Measurements from ENCODE around the gene SRSF3.
"Not testable (repeated sequence)": the region's sequence is repeated elsewhere in the genome, so short reads cannot be mapped to it uniquely, and the experiment has no call there.

The SRSF3 gene

DNA sequence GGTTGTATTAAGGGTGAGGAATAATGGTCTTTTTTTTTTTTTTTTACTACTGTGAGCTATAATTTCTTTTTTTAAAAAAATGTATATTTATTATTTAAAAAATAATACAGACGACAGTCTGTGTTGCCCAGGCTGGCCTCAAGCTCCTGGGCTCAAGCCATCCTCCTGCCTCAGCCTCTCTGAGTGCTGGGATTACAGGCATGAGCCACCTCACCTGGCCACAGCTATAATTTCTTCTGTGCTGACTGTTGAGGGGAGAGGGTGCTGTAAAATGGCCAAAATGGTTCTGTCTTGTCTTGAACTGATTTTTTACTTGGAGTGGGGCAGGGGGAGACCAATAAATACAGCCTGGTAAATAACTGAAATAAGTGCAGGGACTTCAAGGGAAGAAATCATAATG is 3.6 kb downstream of the SRSF3 start:
- Histone ChIP-seq H3K27me3 (no peaks in the 10 kb centered on the region), H3K4me3 (peak overlapping the region; percentile 61 to 62), H3K36me3 (peaks cover 58 to 63% (median 62%) of the 10 kb centered on the region in 3 donors), H3K27ac (peak overlapping the region in 1 of 2 donors; percentile 96), H3K9me3 (no peaks in the 10 kb centered on the region), H3K4me1 (peaks cover 0 to 76% (median 51%) of the 10 kb centered on the region in 4 donors)
- peak in 1 of 2 donors; percentile 46 for DNase-seq
- TF ChIP-seq, protein P1, sequence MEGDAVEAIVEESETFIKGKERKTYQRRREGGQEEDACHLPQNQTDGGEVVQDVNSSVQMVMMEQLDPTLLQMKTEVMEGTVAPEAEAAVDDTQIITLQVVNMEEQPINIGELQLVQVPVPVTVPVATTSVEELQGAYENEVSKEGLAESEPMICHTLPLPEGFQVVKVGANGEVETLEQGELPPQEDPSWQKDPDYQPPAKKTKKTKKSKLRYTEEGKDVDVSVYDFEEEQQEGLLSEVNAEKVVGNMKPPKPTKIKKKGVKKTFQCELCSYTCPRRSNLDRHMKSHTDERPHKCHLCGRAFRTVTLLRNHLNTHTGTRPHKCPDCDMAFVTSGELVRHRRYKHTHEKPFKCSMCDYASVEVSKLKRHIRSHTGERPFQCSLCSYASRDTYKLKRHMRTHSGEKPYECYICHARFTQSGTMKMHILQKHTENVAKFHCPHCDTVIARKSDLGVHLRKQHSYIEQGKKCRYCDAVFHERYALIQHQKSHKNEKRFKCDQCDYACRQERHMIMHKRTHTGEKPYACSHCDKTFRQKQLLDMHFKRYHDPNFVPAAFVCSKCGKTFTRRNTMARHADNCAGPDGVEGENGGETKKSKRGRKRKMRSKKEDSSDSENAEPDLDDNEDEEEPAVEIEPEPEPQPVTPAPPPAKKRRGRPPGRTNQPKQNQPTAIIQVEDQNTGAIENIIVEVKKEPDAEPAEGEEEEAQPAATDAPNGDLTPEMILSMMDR (IDR thresholded peaks at IDR 0.05): no peak
- intact Hi-C loops (cut with DNase I; ENCODE audit: low total_unique reads): no loop called here

DNA sequence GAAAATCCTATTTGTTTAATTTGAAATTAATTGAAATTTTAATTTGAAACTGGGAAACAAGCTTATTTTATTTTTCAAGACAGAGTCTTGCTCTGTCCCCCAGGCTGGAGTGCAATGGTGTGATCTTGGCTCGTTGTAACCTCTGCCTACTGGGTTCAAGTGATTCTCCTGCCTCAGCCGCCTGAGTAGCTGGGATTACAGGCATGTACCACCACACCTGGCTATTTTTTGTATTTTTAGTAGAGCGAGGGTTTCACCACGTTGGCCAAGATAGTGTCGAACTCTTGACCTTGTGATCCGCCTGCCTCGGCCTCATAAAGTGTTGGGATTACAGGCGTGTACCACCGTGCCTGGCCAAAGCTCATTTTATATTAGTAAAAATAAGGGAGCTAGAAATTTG is 4.2 kb downstream of the SRSF3 start:
- TF ChIP-seq, protein P1 (IDR thresholded peaks at IDR 0.05): no peak
- no peaks in the 10 kb centered on the region for H3K27me3 ChIP-seq
- H3K9me3 ChIP-seq: no peaks in the 10 kb centered on the region
- H3K27ac ChIP-seq: peak overlapping the region; percentile 29 to 96
- peak overlapping the region; percentile 61 to 62 for H3K4me3 ChIP-seq
- H3K4me1 ChIP-seq: peaks cover 0 to 77% (median 52%) of the 10 kb centered on the region in 4 donors
- H3K36me3 ChIP-seq: peaks cover 63 to 68% (median 67%) of the 10 kb centered on the region in 3 donors
- intact Hi-C loops (cut with DNase I; ENCODE audit: low total_unique reads): no loop called here
- DNase-seq: peak in 1 of 2 donors; percentile 23

DNA sequence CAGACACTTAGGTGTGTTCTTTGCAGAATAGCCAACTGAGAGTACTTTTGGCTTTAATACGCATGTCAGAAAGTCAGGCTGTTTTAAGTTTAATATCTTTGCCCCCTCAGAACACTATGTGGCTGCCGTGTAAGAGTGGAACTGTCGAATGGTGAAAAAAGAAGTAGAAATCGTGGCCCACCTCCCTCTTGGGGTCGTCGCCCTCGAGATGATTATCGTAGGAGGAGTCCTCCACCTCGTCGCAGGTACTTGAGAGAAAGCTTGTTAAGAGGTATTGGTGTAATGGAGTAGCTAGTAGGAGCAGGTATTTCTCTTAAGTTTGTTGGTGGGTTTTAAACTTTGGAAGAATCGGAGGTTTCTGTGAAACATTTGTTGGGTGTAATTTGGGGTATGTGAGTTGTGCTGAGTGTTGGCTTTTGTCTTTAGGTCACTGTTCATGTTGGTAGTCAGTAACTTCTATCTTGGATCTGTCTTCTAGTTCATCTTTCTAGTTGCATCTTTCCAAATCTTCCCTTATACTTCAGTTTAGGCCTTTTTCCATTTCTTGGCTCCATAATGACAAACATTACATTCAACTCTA is 4.7 kb downstream of the SRSF3 start:
- H3K4me3 ChIP-seq: peak overlapping the region; percentile 61 to 62
- intact Hi-C loops (cut with DNase I; ENCODE audit: low total_unique reads): no loop called here
- no peaks in the 10 kb centered on the region for H3K27me3 ChIP-seq
- H3K4me1 ChIP-seq: peaks cover 0 to 77% (median 51%) of the 10 kb centered on the region in 4 donors
- TF ChIP-seq, protein P1 (IDR thresholded peaks at IDR 0.05): no peak
- H3K9me3 ChIP-seq: no peaks in the 10 kb centered on the region
- peak in 1 of 2 donors; percentile 27 for DNase-seq
- peaks cover 68 to 73% (median 72%) of the 10 kb centered on the region in 3 donors for H3K36me3 ChIP-seq
- peak overlapping the region; percentile 29 to 96 for H3K27ac ChIP-seq

DNA sequence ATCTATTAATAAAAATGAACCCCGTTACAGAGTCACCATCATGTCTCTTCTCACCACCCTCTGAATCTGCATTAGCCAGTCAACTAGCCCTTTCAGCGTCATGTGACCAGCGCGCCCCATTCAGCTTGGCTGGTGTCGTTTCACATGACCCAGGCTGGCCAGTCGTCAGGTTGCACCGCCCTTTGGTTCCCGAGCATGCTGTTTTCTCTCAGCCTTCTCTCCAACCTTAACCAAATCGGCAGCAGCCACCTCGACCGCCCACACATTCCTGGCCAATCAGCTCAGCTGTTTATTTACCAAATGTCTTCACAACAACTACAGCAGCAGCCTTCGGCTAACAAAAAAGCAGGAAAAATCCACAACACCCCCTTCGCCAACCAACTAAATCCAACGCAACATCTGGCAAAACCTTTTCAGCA is 5.6 kb downstream of the SRSF3 start:
- DNase-seq: peak in 1 of 2 donors; percentile 65
- intact Hi-C loops (cut with DNase I; ENCODE audit: low total_unique reads): no loop called here

DNA sequence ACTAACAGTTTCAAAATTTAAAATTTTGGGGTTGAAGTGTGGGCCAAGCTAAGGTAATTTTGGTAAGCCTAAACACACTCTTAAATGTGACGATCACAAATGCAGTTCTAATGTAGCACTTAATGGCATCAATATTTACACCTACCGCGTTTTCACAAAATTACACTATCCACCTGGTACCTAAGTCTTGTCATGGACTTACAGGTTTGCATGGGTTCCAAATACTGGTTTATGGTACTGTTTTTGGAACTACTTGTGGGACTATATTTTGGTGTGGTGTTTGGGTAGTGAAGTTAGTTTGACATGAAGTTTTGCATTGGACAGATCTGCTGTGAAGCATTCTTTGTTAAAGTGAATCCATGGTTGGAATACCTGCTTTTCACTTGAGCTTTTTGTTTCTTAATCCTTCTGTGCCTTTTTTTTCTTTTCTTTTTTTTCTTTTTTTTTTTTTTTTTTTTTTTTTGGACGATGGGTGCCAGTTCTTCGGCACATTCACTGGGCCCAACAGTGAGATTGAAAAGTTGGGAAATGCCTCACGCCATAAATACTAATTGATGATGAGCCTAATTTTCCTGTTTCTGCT is 6.5 kb downstream of the SRSF3 start:
- Histone ChIP-seq H3K27ac (no peak overlapping the region), H3K4me3 (peak overlapping the region in 1 of 2 donors; percentile 61), H3K4me1 (peaks cover 0 to 94% (median 58%) of the 10 kb centered on the region in 4 donors), H3K36me3 (peaks cover 87 to 92% (median 90%) of the 10 kb centered on the region in 3 donors), H3K9me3 (no peaks in the 10 kb centered on the region), H3K27me3 (no peaks in the 10 kb centered on the region)
- no peak for DNase-seq
- intact Hi-C loops (cut with DNase I; ENCODE audit: low total_unique reads): no loop called here
- TF ChIP-seq, protein P1 (IDR thresholded peaks at IDR 0.05): no peak

More for the DNA sequence above, 5.6 kb downstream of the SRSF3 start:
- Histone ChIP-seq H3K27me3 (no peaks in the 10 kb centered on the region), H3K4me3 (peak overlapping the region; percentile 1 to 61), H3K27ac (peak overlapping the region in 1 of 2 donors; percentile 96), H3K36me3 (peaks cover 78 to 83% (median 82%) of the 10 kb centered on the region in 3 donors), H3K9me3 (no peaks in the 10 kb centered on the region), H3K4me1 (peaks cover 0 to 86% (median 52%) of the 10 kb centered on the region in 4 donors)
- TF ChIP-seq, protein P1 (IDR thresholded peaks at IDR 0.05): no peak

DNA sequence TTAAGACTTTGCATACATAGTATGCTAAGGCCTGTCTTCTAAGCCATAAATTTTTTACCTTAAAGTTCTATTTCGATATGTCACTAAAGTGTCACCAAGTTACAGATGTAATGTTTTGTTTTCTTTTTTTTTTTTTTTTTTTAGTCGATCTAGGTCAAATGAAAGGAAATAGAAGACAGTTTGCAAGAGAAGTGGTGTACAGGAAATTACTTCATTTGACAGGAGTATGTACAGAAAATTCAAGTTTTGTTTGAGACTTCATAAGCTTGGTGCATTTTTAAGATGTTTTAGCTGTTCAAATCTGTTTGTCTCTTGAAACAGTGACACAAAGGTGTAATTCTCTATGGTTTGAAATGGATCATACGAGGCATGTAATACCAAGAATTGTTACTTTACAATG is 7.7 kb downstream of the SRSF3 start:
- H3K27me3 ChIP-seq; H3K27ac ChIP-seq; DNase-seq; H3K4me3 ChIP-seq; H3K9me3 ChIP-seq; intact Hi-C loops (cut with DNase I; ENCODE audit: low total_unique reads): not testable (repeated sequence)
- Histone ChIP-seq H3K4me1 (peaks cover 0 to 100% (median 68%) of the 10 kb centered on the region in 4 donors), H3K36me3 (peaks cover 95 to 100% (median 96%) of the 10 kb centered on the region in 3 donors)
